GM18909 (cell line): ENCODE results near the gene GABRG3.

Experiments used
- ATAC-seq: cut with Tn5 transposase; IDR thresholded peaks from one replicate; pipeline ENCODE4 v1.9.1; 2021; ENCODE audit warnings: mild to moderate bottlenecking; ENCODE audit not compliant: unreplicated experiment, poor library complexity

The GABRG3 gene

DNA sequence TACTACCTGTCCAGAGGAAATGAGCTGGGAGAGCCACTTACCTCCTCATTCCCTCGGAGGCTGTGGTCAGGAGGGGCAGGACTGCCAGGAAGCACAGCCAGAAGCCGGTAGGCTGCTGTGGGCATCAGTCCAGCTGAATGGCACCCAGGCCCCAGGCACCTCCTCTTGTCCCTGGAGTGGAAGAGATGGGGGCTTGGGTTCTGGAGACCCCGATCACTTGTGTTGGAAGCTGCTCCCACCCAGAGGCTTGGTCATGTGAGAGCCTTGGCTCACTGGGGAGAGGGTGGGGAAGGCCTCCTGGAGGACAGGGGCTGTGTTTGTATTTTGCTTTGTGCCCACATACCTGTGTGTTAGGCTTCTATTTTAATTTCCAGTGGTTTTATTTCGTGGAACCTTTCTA is 261.9 kb downstream of the GABRG3 start:
- ATAC-seq, result no peak

DNA sequence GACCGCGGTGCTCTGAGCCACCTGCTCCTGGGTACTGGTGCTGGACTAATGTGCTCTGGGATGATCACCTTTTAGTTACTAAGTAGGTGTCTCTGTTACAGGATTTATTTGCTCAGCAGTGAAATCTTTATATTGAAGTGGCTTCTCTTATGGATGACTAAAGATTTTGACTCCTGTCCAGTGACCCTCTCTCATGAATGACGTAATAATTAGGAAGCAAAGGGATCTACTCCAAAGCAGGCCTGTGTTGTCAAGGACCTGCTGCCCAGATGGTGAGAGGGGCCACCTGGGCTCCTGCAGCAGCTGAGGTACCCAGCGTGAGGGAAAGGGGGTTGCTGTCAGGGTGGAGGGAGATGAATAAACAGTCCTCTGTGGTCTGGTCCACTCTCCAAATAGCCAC is 263.6 kb downstream of the GABRG3 start:
- ATAC-seq, result no peak

DNA sequence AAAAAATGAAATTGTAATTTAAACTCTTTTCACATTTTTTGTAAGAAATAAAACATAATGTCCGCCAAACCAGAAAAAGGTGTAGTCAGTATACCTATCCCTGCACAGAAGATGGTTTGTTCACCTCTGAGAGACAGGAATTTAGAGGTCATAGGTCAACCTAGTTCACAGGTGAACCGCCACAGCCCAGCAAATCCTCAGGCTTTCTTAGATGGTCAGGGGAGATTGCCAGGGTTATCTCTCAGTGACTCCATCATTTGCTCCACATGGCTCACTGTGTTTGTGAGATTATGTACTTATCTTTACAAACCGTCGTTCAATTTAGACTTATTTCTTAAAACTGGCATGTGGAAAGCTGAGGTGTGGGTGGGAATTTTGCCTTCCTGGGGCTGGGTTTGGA is 264.2 kb downstream of the GABRG3 start:
- no peak for ATAC-seq

DNA sequence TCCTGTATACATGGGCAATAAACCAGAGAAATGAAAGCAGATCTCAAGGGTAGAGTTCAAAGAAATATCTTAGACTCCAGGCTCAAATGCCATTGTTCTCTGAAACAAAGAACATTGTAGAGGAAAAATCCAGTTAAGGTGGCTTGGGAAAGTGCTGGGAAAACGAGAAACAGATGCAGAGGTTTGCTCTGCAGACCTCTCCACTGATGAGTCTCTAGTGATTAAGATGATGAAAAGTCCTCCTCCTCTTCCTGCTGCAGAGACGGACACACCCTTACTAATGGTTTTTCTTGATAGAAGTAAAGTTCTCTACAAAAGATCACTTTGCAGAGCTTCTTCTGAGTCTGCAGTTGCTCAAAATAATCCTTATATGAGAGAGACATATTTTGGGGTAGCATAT is 264.7 kb downstream of the GABRG3 start:
- no peak for ATAC-seq

DNA sequence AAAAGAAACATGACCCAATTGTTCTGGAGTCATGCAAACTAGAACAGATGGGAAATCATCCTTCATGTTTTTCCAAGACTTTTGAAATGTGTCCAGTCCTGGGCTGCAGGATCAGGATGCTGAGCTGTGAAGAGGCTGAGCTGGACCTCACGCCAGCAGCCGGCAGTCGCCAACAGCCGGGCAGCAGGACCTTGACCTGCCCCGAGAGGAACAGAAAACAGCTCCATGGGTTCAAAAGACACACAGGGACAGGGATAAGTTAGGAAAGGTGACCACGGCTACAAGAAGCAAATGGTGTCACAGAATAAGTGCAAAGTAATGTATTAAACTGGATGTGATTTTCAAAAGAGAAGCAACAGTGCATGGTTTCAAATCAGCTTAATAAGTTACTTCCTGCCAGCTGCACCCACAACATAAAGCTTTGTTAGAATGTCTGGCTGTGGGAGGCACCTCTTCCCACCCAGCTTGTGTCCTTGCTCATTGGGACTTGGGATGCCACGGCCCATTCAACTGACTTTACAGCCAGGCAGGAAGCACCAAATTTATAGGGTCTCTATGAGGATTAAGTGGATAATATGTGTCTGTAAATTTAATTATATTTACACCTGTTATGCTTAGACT is 266.4 kb downstream of the GABRG3 start:
- ATAC-seq, result no peak

DNA sequence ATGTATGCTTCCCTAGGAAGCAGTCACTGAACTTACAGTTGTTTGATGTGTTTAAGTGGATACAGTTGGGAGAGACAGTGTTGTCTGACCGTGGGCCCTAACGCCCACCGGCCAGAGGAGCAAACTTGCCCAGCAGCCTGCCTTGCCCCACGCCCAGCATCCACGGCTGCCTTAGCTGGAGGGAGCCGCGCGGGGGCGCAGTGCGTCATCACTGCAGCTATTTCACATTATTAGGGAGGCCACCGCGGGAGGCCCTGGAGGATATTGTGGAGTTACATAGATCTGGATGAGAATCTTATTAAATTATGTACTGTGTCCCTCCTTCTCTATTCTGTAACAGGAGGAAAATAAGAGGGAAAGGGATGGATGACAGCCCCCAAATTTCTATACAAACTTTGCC is 267.2 kb downstream of the GABRG3 start:
- ATAC-seq, result no peak

DNA sequence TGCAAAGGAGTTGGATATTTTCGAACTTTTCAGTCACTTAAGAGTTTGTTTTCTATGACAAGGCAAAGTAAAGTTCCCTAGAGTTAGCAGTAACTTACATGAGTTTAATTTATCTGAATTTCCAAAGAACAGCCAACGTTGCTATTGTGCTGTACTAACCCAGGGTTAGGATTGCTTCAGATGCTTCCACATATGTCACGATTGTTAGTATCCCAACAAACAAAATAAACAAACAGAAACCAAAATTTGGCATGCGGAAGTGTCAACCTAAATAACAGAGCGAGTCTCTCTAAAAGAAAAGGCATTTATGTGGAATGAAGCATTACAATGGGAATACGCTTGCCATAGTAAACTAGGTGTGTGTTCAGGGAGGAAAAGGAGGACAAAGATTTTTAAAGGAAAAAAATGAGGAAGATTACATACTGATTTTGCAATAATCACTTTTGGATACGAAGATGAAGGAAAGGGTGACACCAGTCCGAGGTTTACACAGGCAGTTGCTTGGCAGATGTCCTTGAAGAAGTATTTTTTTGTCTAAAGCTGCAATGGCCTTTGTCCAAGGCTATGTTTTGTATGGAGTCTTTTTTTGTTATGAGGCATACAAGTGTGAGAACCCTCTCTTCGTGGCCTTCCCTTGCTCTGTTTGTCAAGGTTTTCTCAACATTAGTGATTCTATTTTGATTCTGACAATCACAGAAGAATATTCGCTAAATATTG is 267.9 kb downstream of the GABRG3 start:
- ATAC-seq, result no peak

DNA sequence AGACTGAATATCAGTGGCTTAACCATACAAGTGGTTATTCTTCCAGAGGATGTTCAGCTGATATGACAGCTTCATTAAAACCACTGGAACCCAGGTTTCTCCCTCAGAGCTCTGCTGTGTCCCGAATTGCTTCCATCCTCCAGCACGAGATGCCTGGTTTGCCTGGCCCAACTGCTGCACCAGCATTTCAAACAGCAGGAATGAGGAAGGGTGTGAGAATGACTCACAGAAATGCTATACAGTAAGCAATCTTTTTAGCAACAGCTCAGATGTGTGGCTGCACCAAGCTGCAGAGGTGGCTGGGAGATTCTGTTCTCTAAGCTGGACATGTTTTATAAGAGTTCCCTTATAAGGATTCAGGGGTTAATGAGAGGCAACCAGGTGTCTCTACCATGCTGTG is 271.0 kb downstream of the GABRG3 start:
- no peak for ATAC-seq

DNA sequence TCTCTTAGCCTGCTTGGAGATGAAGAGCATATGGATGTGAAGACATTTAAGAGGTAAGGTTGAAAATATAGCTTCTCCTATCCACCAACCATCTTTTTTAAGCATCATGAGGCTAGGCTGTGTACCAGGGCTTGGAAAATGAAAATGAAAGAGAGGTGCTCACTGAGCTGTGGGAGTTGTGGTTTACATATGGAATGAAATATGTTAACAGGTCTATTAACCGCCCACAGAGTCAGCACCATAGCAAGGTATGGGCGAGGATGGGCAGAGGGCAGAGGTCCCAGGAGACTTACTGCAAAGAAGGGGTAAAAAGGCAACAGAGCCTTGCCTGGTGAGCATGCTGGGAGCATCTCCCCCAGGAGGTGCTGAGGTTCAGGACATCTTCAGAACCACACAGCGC is 273.1 kb downstream of the GABRG3 start:
- ATAC-seq, result no peak

DNA sequence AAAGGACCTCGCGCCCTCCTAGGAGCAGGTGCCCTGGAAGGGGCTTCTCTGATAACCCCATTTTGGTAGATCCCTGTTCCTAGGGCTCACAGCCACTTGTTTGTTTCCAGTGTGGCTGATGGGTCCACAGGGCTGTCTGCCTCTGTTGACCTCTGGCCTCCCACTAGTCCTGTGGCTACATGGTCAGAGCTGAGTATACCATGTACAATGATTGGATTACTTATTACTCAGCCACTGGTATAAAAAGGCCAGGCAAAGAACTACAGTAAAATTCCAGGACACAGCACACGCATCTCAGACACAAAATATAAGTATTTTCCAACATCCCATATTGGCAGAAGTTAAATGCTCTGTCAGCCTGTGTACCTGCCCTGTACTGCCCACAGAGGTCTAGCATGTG is 277.3 kb downstream of the GABRG3 start:
- ATAC-seq, result no peak

DNA sequence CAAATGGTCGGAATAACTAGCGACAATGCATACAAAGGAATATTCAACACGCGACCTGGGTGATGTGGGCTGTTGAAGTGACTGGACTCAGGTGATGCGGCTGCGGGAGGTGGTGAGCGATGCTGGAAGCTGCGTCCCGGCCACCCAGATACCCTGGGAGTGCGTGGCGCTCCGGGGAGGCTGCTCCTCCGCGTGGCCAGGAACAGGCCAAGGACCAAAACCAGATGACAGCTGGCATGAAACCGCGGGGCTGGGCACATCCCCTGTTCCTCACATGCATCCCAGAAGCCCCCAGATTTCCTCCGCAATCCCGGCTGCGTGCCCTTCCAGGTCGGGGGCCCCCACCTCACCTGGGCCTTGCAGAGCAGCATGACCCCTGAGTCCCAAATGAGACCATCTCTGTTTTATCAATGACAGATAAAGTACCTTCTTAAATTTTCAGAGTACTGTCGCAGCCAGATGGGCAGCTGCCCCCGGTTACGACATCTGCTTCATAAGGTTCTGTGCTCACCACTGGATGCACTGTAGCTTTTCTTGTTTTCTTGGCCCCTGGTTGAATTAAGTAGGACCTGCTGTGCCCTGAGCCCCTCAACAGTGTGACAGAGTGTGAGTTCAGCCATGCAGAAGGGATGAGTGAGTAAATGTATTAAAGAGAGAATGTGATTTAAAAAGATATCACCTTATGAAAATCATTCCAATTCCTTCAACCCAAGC is 278.2 kb downstream of the GABRG3 start:
- no peak for ATAC-seq

DNA sequence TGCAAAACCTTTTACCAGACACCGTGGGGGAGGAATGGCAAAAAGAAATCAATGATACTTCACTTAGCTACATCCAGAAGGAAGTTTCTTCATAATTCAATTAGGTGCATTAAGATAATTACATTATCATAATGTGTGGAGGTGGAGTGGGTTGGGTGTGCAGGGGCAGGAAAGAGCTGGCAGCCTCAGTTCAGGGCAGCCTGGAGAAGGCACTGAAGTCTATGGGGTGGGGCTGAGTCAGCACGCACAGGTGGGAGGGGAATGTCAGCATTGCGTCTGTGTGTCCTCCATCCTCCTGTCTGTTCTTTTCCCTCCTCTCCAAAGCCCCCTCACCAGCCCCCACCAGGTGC is 278.8 kb downstream of the GABRG3 start:
- ATAC-seq, result no peak

DNA sequence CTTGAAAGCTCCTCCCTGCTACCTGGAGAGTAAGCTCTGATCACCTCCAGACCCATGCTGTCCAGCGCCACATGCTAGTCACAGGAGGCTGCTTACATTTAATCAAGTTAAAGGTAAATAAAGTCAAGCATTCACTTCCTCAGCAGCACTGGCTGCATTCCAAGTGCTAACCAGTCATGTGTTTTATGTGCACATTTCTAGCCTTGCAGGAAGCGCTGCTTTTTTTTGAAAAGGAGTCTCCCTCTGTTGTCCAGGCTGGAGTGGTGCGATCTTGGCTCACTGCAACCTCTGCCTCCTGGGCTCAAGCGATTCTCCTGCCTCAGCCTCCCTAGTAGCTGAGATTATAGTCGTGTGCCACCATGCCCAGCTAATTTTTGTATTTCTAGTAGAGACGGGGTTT is 279.2 kb downstream of the GABRG3 start:
- no peak for ATAC-seq

DNA sequence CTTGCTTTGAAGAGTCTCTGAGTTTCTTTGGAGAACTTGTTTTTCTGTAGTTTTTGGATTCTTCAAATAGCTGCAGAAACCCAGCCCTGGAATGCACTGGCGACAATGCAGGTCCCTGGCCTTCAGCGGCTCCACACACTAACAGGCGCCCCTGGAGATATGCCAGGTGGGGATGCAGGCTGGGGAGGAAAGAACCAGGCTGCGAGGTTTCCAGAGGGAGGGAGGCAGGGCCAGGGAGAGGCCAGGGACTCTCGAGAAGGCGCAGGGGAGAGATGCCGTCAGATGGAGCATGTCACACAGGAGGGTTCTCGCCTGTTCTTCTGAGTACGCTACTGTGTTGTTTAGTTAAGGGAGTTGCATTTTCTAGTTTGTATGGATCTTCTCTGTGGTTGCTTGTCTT is 283.1 kb downstream of the GABRG3 start:
- ATAC-seq, result no peak

DNA sequence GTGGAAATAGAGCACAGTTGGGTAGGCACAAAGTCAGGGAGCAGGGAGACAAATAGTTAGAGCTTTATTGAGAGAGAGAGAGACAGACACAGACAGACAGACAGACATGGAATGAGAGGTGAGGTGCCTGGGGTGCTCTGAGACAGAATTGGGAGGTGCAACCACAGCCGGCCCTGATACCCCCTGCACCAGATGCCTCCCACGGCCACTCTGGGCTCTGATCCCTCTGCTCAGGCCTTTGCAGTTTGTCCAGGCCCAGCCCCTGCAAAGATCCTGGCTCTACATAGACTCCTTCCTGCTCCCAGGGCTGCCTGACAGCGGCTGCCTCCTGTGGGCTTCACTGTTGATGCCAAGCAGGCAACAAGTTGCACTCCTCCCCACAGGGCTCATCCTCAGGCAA is 283.8 kb downstream of the GABRG3 start:
- no peak for ATAC-seq

DNA sequence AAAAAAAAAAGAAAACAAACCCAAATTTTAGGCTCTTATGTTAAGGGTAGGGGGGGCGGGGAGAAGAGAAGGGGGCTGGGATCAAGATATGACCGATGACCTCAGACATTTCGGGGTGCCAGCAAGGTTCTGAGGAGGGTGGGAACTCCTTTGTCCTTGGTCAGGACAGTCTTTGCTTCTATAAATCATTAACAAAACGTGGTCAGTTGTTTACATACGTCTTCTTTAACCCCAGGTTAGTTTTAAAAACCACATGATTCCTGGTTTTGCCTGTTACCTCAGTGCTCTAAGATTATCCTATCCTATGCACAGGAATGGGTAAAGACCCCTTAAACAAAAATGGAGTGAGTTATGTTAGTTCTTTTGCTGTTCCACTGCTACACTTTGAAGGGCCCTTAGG is 285.5 kb downstream of the GABRG3 start:
- ATAC-seq, result no peak

DNA sequence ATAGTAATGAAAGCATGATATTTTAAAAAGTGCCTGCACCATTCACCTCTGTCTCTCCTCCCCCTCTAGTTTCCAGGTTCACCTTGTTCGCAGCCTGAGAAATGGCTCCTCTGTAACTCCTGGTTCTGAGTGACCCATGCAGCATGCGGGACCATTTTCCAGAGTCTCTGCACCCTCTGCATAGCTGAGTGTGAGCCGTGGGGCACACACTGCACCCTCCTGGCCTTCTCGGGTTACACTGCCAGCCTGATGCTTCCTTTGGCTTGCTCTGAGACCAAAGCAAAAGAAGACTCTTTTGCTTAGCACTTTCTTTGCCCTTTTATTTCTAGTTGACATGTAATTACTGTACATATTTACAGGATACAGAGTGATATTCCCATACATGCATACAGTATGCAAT is 287.3 kb downstream of the GABRG3 start:
- no peak for ATAC-seq

DNA sequence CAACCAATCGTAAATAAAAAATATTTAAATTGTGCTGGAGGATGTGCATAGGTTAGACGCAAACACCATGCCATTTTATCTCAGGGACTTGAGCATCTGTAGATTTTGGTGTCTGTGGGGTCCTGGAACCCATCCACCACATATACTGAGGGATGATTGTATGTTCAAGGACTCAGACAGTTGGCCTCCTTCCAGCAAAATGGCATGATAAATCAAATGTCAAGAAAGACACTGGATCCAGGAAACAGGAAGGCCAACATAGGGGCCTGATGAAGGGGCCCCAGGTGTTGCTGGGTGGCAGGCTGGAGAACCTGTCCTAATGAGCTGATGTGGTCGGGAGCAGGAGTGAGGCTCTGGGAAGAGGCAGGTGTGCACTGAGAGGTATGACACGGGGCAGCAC is 289.5 kb downstream of the GABRG3 start:
- ATAC-seq, result no peak

DNA sequence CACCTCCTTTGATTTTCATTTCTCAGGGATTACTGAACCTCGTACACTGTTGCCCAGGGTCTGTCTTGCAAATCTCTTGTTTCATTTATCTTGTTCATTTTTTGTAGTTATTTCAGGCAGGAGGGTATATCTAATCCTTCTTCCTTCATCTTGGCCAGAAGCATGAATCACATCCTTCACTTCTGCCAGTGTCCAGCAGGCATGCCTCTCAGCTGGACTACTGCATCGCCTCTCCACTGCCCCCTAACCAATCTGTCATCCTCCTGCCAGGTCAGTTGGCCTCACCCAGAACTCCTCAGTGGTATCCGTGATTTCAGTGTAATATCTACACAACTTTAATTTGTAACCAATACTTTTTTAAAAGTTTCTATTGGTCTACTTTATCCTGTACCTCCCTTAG is 297.9 kb downstream of the GABRG3 start:
- no peak for ATAC-seq

DNA sequence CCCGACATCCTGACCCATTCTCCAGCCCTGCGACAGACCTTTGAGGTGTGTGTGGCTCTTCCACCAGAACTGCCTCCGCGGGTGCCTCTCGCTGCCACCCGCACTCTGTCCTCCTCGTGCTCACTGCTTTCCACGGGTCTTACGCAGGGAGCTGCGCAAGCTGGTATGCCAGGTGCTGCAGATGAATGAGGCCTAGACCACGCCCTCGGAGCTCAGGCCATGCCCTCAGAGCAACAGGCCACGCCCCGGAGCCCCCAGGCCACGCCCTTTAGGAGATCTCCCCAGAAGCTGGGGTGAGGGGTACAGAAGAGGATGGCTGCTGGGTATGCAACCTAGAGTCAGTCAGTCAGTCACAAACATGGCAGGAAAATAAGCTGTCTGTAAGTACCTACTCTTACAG is 300.3 kb downstream of the GABRG3 start:
- ATAC-seq, result no peak

DNA sequence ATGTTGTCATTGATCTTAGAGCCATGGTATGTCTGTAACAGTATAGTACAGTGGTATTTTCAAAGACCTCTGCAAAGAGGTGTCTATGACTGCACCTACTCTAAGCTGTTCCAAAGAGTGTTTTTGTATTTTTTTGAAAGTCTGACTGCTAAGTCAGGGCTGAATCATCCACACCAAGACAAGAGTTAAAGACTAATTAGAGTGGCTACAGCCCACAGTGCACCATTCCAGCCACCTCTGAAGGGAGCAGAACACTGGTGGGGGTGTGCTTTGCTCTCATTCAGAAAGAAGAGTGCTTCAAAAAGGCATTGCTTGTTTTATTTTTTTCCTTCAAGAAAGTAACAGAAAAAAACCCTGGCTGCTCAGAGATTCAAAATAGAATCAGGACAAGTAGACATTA is 301.4 kb downstream of the GABRG3 start:
- ATAC-seq, result no peak

DNA sequence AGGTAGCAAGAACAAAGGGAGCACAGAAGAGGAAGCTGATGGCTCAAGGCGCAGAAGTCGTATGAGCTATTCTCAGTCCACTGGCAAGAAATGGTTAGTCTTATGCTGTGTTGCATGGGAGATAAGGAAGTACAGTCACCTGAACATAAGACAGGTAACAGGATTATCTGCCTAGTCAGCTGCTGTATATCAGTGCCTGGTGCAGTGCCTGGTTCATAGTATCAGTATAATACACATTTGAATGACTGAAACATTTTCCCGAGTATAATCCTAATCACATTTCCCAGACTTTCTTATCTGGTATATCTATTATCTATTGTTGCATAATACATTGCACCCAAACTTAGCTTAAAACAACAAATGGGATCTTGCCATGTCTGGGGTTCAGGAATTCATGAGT is 302.5 kb downstream of the GABRG3 start:
- no peak for ATAC-seq
